ENCODE measurements around the gene BICC1. TPM values are rescaled to one million over a fixed set of nuclear protein-coding genes. Genes with fewer than 3 reads are reported as not detected.

BICC1 gene
- total RNA-seq, 1 donor from 2014 or later: 0.12 TPM

GRCh38 chr10:58712141-58712540, 199.5 kb downstream of the BICC1 start:
- no peaks in the 10 kb centered on the region for H3K36me3 Mint-ChIP-seq (ENCODE audit: unreplicated experiment)
- H3K4me3 Mint-ChIP-seq (ENCODE audit: unreplicated experiment): no peak overlapping the region
- H3K4me1 Mint-ChIP-seq (ENCODE audit: low read depth, unreplicated experiment): no peaks in the 10 kb centered on the region
- DNase-seq: no peak
- TF ChIP-seq CTCF (IDR thresholded peaks at IDR 0.05; ENCODE audit: partially characterized antibody, unreplicated experiment): no peak
- H3K9me3 Mint-ChIP-seq (ENCODE audit: unreplicated experiment): no peaks in the 10 kb centered on the region
- H3K27me3 Mint-ChIP-seq (ENCODE audit: unreplicated experiment): no peaks in the 10 kb centered on the region
- H3K27ac Mint-ChIP-seq (ENCODE audit: unreplicated experiment): no peak overlapping the region

DNA sequence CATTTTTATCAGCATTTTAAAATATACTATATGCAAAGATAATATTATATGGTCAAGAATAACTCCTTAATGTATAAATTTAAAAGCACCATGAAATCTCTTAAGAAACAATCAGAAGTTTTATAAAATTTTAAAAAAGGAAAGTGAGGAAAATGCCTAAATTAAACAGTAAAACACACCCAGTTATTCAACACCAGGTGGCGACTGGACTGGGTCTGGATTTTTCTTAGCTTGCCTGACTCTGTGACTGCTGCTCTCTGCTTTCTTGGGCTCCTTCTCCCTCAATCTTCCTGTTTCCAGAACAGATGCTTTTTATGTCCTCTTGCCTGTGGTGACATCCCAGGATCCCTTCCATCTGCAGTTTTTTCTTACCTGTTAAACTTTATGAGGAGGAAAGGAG, 200.3 kb downstream of the BICC1 start:
- Mint-ChIP-seq H3K36me3 (ENCODE audit: unreplicated experiment) (no peaks in the 10 kb centered on the region), H3K27ac (ENCODE audit: unreplicated experiment) (no peak overlapping the region), H3K4me1 (ENCODE audit: low read depth, unreplicated experiment) (no peaks in the 10 kb centered on the region), H3K4me3 (ENCODE audit: unreplicated experiment) (no peak overlapping the region), H3K9me3 (ENCODE audit: unreplicated experiment) (no peaks in the 10 kb centered on the region), H3K27me3 (ENCODE audit: unreplicated experiment) (no peaks in the 10 kb centered on the region)
- TF ChIP-seq CTCF (IDR thresholded peaks at IDR 0.05; ENCODE audit: partially characterized antibody, unreplicated experiment): no peak
- DNase-seq: no peak

DNA sequence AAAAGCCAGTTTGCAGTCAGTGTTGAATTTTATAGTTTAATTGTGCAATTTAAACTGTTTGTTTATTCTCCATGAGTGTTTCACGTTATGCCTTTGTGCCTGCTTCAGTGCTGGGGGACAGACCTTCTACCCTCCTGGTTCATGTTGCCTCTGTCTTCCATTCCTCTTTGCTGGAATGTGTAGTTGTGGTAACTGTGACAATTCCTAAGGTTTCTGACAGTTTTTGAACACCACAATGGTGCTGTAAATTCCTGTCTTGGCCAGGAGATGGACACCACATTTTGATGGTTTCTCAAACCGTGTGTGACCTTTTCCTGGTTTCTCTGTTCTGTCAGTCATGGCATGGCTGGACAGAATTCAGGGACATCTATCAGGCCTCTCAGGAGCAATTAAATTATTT, 201.7 kb downstream of the BICC1 start:
- DNase-seq: no peak
- Mint-ChIP-seq H3K27me3 (ENCODE audit: unreplicated experiment) (no peaks in the 10 kb centered on the region), H3K9me3 (ENCODE audit: unreplicated experiment) (no peaks in the 10 kb centered on the region), H3K4me1 (ENCODE audit: low read depth, unreplicated experiment) (no peaks in the 10 kb centered on the region), H3K27ac (ENCODE audit: unreplicated experiment) (no peak overlapping the region), H3K4me3 (ENCODE audit: unreplicated experiment) (no peak overlapping the region), H3K36me3 (ENCODE audit: unreplicated experiment) (no peaks in the 10 kb centered on the region)
- TF ChIP-seq CTCF (IDR thresholded peaks at IDR 0.05; ENCODE audit: partially characterized antibody, unreplicated experiment): no peak

DNA sequence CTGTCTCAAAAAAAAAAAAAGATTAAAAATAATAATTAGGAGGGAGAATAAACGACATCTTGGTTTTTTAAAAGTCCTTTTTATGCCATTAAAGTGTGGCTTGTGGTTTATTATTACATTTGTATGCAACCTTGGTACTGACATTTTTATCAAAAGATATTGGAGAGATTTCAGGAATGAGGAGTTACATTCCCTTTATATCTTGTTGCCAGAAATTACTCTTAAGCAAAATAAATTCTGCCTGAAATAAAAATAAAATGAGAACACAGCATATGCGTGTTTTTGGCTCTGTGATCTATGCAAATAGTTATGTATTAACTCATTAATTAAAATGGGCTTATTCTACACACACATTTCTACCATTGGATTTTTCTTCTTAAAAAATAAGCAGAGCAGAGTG, 202.4 kb downstream of the BICC1 start:
- Mint-ChIP-seq H3K4me3 (ENCODE audit: unreplicated experiment) (no peak overlapping the region), H3K4me1 (ENCODE audit: low read depth, unreplicated experiment) (no peaks in the 10 kb centered on the region), H3K27ac (ENCODE audit: unreplicated experiment) (no peak overlapping the region), H3K36me3 (ENCODE audit: unreplicated experiment) (no peaks in the 10 kb centered on the region), H3K9me3 (ENCODE audit: unreplicated experiment) (no peaks in the 10 kb centered on the region), H3K27me3 (ENCODE audit: unreplicated experiment) (no peaks in the 10 kb centered on the region)
- no peak for TF ChIP-seq CTCF (IDR thresholded peaks at IDR 0.05; ENCODE audit: partially characterized antibody, unreplicated experiment)
- no peak for DNase-seq

- TF ChIP-seq CTCF (IDR thresholded peaks at IDR 0.05; ENCODE audit: partially characterized antibody, unreplicated experiment): no peak
- no peak overlapping the region for H3K27ac Mint-ChIP-seq (ENCODE audit: unreplicated experiment)
- H3K27me3 Mint-ChIP-seq (ENCODE audit: unreplicated experiment): no peaks in the 10 kb centered on the region
- no peak overlapping the region for H3K4me3 Mint-ChIP-seq (ENCODE audit: unreplicated experiment)
- H3K36me3 Mint-ChIP-seq (ENCODE audit: unreplicated experiment): no peaks in the 10 kb centered on the region
- no peaks in the 10 kb centered on the region for H3K9me3 Mint-ChIP-seq (ENCODE audit: unreplicated experiment)
- H3K4me1 Mint-ChIP-seq (ENCODE audit: low read depth, unreplicated experiment): no peaks in the 10 kb centered on the region
- DNase-seq: no peak
Measured at GRCh38 chr10:58718596-58718995, 205.9 kb downstream of the BICC1 start.

All from glutamatergic neuron (in vitro differentiated cells).